K562 (cell line): ENCODE measurements around the gene GXYLT2. TPM values are rescaled to one million over a fixed set of nuclear protein-coding genes. Genes with fewer than 3 reads are reported as not detected.

Experiments
- ATAC-seq: fragments of 200-7000 bp; cut with Tn5 transposase; 3 replicates; pipeline ENCODE4 v1.9.1; 2020; ENCODE audit warnings: moderate library complexity
- BruUV-seq: library from RNA; stranded (reverse); fragments of 400-500 nt; replicated peaks from 2 replicates; lab custom pipeline; 2021; lab: Mats Ljungman, UMichigan
- CTCF ChIA-PET: fragments of 300-600 bp; formaldehyde crosslinking; extraction: SDS; loops from one replicate; lab custom pipeline; 2021; ENCODE audit warnings: low intra/inter-chr PET ratio; lab: Yijun Ruan, JAX
- POLR2A ChIA-PET: fragments of 300-600, 350-650 bp; sonication (Branson Sonifier 250); formaldehyde crosslinking; extraction: SDS; loops from one replicate; lab custom pipeline; 2021; ENCODE audit warnings: antibody characterized with exemption, inconsistent platforms; lab: Yijun Ruan, JAX
- DNase-seq, 4 experiments: peaks; one replicate each; pipeline versions ENCODE4 v3.0.0 to v3.0.0-alpha.2; 2011 to 2018; ENCODE audit warnings: low spot score in 3 of 4, mixed read lengths in 3 of 4; ENCODE audit errors: extremely low read depth in 1 of 4
- FAIRE-seq: peaks from 2 replicates; lab custom pipeline; 2011; peaks lifted over from hg19 to GRCh38; lab: Jason Lieb, UNC
- H2AFZ ChIP-seq: 2 replicates; pipeline ENCODE4 v1.6.0; 2011; ENCODE audit warnings: low read depth, low read length, control low read depth, inconsistent platforms
- H3K27ac ChIP-seq: fragments of 200-600 bp; 3 replicates; pipeline ENCODE4 v1.8.0; 2011; ENCODE audit warnings: low read depth, mild to moderate bottlenecking, control low read depth, inconsistent platforms, low read length, moderate library complexity, mixed read lengths; ENCODE audit errors: extremely low read depth
- H3K27me3 ChIP-seq, 2 experiments: fragments of 300-600 bp in 1 of 2; 2 replicates in 1 of 2; 3 replicates in 1 of 2; pipeline versions ENCODE4 v1.6.0 to v1.8.0; 2011; ENCODE audit warnings: inconsistent platforms in 2 of 2, low read length in 2 of 2, mild to moderate bottlenecking in 1 of 2, mixed read lengths in 1 of 2, moderate library complexity in 1 of 2; ENCODE audit not compliant: control insufficient read depth in 2 of 2, insufficient read depth in 2 of 2
- H3K36me3 ChIP-seq: fragments of 300-600 bp; 3 replicates; pipeline ENCODE4 v1.8.0; 2011; ENCODE audit warnings: mild to moderate bottlenecking, low read length, inconsistent platforms; ENCODE audit not compliant: control insufficient read depth, insufficient read depth
- H3K4me1 ChIP-seq, 2 experiments: fragments of 200-600 bp in 1 of 2; replicated peaks in 1 of 2; 2 replicates in 1 of 2; 3 replicates in 1 of 2; pipeline versions ENCODE4 v1.5.1 to v1.8.0; 2011; ENCODE audit warnings: inconsistent platforms in 2 of 2, low read length in 2 of 2, mild to moderate bottlenecking in 1 of 2, mixed read lengths in 1 of 2, moderate library complexity in 1 of 2; ENCODE audit not compliant: control insufficient read depth in 2 of 2, insufficient read depth in 2 of 2
- H3K4me2 ChIP-seq: 2 replicates; pipeline ENCODE4 v1.6.1; 2011; ENCODE audit warnings: low read length, control low read depth, inconsistent platforms, mixed read lengths; ENCODE audit not compliant: insufficient read depth
- H3K4me3 ChIP-seq: fragments of 200-600 bp; sonication (generic), shearing (Covaris generic); 2 replicates; pipeline ENCODE4 v1.5.1; 2016; ENCODE audit warnings: control low read depth, inconsistent platforms
- H3K79me2 ChIP-seq: fragments of 200-600 bp; 3 replicates; pipeline ENCODE4 v1.8.0; 2011; ENCODE audit warnings: low read length, inconsistent platforms; ENCODE audit not compliant: control insufficient read depth, insufficient read depth
- H3K9ac ChIP-seq, 2 experiments: 2 replicates each; pipeline versions ENCODE4 v1.6.0 to v1.6.1; 2011; ENCODE audit warnings: low read depth in 2 of 2, low read length in 2 of 2, control low read depth in 1 of 2, inconsistent platforms in 1 of 2, mild to moderate bottlenecking in 1 of 2, mixed read lengths in 1 of 2; ENCODE audit not compliant: insufficient read depth in 1 of 2
- H3K9me1 ChIP-seq: one replicate; pipeline ENCODE4 v1.6.0; 2011; ENCODE audit warnings: inconsistent platforms, mild to moderate bottlenecking, low read length, moderate library complexity; ENCODE audit not compliant: control insufficient read depth, insufficient read depth
- H3K9me3 ChIP-seq: replicated peaks from 2 replicates; pipeline ENCODE4 v1.5.1; 2011; ENCODE audit warnings: low read depth, low read length, inconsistent platforms; ENCODE audit not compliant: control insufficient read depth, insufficient read depth
- H4K20me1 ChIP-seq: replicated peaks from 2 replicates; pipeline ENCODE4 v1.6.1; 2011; ENCODE audit warnings: low read length, inconsistent platforms, mixed read lengths; ENCODE audit not compliant: control insufficient read depth, insufficient read depth
- ARNT ChIP-seq, 2 experiments: fragments of 450-650 bp; IDR thresholded peaks; 2 replicates each; pipeline ENCODE4 v1.6.1; 2016; ENCODE audit warnings: mild to moderate bottlenecking in 1 of 2
- CEBPG ChIP-seq, 3 experiments: fragments of 200-800 bp in 1 of 3; sonication (Bioruptor generic) in 1 of 3; sonication (generic) in 1 of 3; formaldehyde crosslinking in 1 of 3; IDR thresholded peaks in 2 of 3; conservative IDR thresholded peaks in 1 of 3; 2 replicates each; pipeline versions ENCODE4 v1.6.1 to v1.8.0; 2016 to 2022; ENCODE audit warnings: missing compliant biosample characterization in 2 of 3, missing genetic modification characterization in 2 of 3, mild to moderate bottlenecking in 1 of 3, missing genetic modification reagents in 1 of 3
- CTBP1 ChIP-seq: fragments of 450-650 bp; IDR thresholded peaks from 2 replicates; pipeline ENCODE4 v1.6.1; 2016; ENCODE audit warnings: borderline replicate concordance
- GABPB2 ChIP-seq: fragments of 250-450 bp; sonication (Bioruptor Pico); conservative IDR thresholded peaks from 2 replicates; pipeline ENCODE4 v1.5.1; 2021; ENCODE audit warnings: mild to moderate bottlenecking
- GTF2A2 ChIP-seq: IDR thresholded peaks from 2 replicates; pipeline ENCODE4 v1.6.1; 2016; ENCODE audit warnings: mild to moderate bottlenecking, missing genetic modification characterization, missing compliant biosample characterization
- HDAC1 ChIP-seq, 2 experiments: fragments of 450-650 bp; IDR thresholded peaks; 2 replicates each; pipeline ENCODE4 v1.6.1; 2016 to 2017; ENCODE audit warnings: inconsistent platforms in 1 of 2, mild to moderate bottlenecking in 1 of 2, moderate library complexity in 1 of 2
- NCOR1 ChIP-seq: fragments of 450-650 bp; IDR thresholded peaks from 2 replicates; pipeline ENCODE4 v1.6.1; 2016; ENCODE audit warnings: mild to moderate bottlenecking, moderate library complexity
- RAD21 ChIP-seq, 2 experiments: fragments of 250-450 bp in 1 of 2; fragments of 450-650 bp in 1 of 2; sonication (Bioruptor Pico) in 1 of 2; formaldehyde crosslinking in 1 of 2; IDR thresholded peaks in 1 of 2; conservative IDR thresholded peaks in 1 of 2; 2 replicates each; pipeline versions ENCODE4 v1.4.0 to v1.8.0; 2020 to 2022; ENCODE audit warnings: mild to moderate bottlenecking in 2 of 2, moderate library complexity in 1 of 2
- SMARCA4 ChIP-seq: fragments of 450-650 bp; IDR thresholded peaks from 2 replicates; pipeline ENCODE4 v1.6.1; 2016
- TEAD1 ChIP-seq, 2 experiments: fragments of 450-650 bp in 1 of 2; sonication (generic) in 1 of 2; formaldehyde crosslinking; IDR thresholded peaks; 2 replicates each; pipeline versions ENCODE4 v1.4.0 to v1.8.0; 2020 to 2022; ENCODE audit warnings: mild to moderate bottlenecking in 2 of 2, missing genetic modification reagents in 1 of 2
- TEAD4 ChIP-seq, 2 experiments: sonication (generic) in 1 of 2; formaldehyde crosslinking in 1 of 2; IDR thresholded peaks; 2 replicates each; pipeline versions ENCODE4 v1.6.1 to v1.8.0; 2012 to 2022; ENCODE audit warnings: borderline replicate concordance in 1 of 2, inconsistent platforms in 1 of 2, low read length in 1 of 2, mild to moderate bottlenecking in 1 of 2, missing genetic modification reagents in 1 of 2
- ZNF165 ChIP-seq: fragments of 250-450 bp; sonication (Bioruptor Pico); IDR thresholded peaks from 2 replicates; pipeline ENCODE4 v1.4.0; 2020; ENCODE audit warnings: borderline replicate concordance
- ZNF239 ChIP-seq: fragments of 250-450 bp; sonication (Bioruptor Pico); IDR thresholded peaks from 2 replicates; pipeline ENCODE4 v1.4.0; 2020; ENCODE audit warnings: mild to moderate bottlenecking
- WGBS: fragments of 100-300 bp; shearing (Covaris generic); methylation state at CpG from one replicate; pipeline ENCODE4 v1.1.6; 2016; ENCODE audit warnings: low coverage, mixed read lengths; ENCODE audit not compliant: insufficient coverage; ENCODE audit errors: missing lambda C conversion rate; 5-methylcytosine and 5-hydroxymethylcytosine counted together
- in situ Hi-C: fragments of 300-500 bp; cut with MboI; formaldehyde crosslinking; loops from 4 replicates; pipeline ENCODE4 v1.15.0; 2018; ENCODE audit warnings: inconsistent platforms, mixed read lengths
- intact Hi-C: fragments of 100-400 bp; cut with micrococcal nuclease; formaldehyde crosslinking; loops from 2 replicates; pipeline ENCODE4 v1.14.2; 2022
- polyA plus RNA-seq, 8 experiments: library from polyadenylated mRNA; depleted of rRNA in 4 of 8; stranded (reverse) in 5 of 8; unstranded in 3 of 8; fragments of >200 nt; fragmentation: Nextera tagmentation in 2 of 8; fragmentation: Illumina TruSeq in 1 of 8; extraction: Ambion mirVana in 2 of 8; extraction: Trizol in 1 of 8; gene quantifications; 2 replicates each; pipeline versions ENCODE4 v1.2.1 to v1.2.3, GENCODE V29; 2011 to 2014; ENCODE audit warnings: inconsistent platforms in 1 of 8, missing spikeins in 1 of 8
- total RNA-seq, 7 experiments: library from RNA; depleted of rRNA in 6 of 7; stranded (reverse); fragments of >200 nt in 6 of 7; fragmentation: Illumina TruSeq in 2 of 7; extraction: Trizol in 2 of 7; gene quantifications; 2 replicates each; pipeline versions ENCODE4 v1.2.1 to v1.2.3, GENCODE V29; 2011 to 2021; ENCODE audit warnings: low replicate concordance in 1 of 7
- TF ChIP-seq, protein P1 (sequence below): fragments of 250-450 bp; sonication (Bioruptor Pico); IDR thresholded peaks from 2 replicates; pipeline ENCODE4 v1.4.0; 2020; ENCODE audit warnings: mild to moderate bottlenecking, moderate library complexity
- TF ChIP-seq, protein P2 (sequence below): fragments of 450-650 bp; conservative IDR thresholded peaks from 2 replicates; pipeline ENCODE4 v1.6.1; 2016; ENCODE audit warnings: missing genetic modification characterization, low read depth, mild to moderate bottlenecking, control low read depth, missing compliant biosample characterization

Gene GXYLT2
- total and polyA plus RNA-seq, 9 of the 15 experiments (the other 6 are each of a cell fraction or from before 2014, with no cell fraction given), result 0.71 to 6.0 (median 3.3) TPM

DNA sequence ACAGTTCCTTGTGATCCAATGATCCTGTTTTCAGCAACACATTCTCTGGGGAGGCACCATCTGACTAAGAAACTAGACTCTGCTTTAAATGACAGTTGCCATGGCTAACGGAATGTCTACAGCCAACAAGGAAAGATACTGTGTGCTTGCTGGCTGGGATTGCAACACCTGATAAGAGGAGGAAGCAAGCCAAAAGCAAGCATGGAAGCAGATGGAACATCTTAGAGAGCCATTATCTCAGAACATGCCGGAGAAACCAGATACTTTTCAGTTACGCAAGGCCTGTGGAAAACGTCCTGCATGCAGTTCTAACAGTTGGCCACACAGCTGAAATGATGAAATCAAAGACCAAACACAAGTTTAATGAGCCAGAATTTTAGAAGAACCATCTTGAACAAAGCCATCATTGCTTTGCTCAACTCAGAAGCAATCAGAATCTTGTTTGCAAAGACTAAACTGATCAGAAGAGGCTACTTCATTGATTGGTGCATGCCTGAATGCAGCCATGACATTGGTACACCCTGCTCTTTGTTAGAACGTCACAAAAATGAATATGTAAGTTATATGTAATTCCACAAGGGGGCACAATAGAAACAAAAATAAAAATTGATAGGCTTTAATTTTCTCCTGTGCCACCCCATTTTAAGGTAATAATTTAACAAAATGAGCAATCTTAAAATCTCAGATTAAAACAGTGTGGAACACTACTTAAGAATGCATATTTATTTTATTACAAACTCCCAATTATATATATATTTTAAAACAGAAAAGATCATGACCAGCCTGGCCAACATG is 50.8 kb downstream of the GXYLT2 start:
- peak; percentile 96 for FAIRE-seq
- peaks cover 0 to 4% of the 10 kb centered on the region in 2 experiments; a peak in 2 of 5 replicates for H3K4me1 ChIP-seq
- H3K79me2 ChIP-seq, result no peaks in the 10 kb centered on the region
- POLR2A ChIA-PET, result interaction anchor here (0.7 kb wide), 1 partner anchor 756 kb away, joined by 3 read pairs; no protein-coding TSS in a partner anchor
- no peaks in the 10 kb centered on the region for H4K20me1 ChIP-seq
- CTCF ChIA-PET, result interaction anchor here (0.7 to 2.8 kb wide), 6 partner anchors 59 to 1248 kb away, joined by 3 to 21 read pairs (median 12); partner anchors contain the start of gene PPP4R2
- peak overlapping the region; percentile 61 for H3K4me2 ChIP-seq
- H3K27ac ChIP-seq, result peak overlapping the region; percentile 44; the same call in 2 of the 3 replicates
- ATAC-seq, result peak; percentile 96
- no peaks in the 10 kb centered on the region for H3K27me3 ChIP-seq
- in situ Hi-C loops (loop anchor here (10.0 kb wide), 1 partner anchor 136 kb away; no protein-coding TSS in a partner anchor), intact Hi-C loops (loop anchor here (1.0 to 5.0 kb wide), 5 partner anchors 51 to 148 kb away; partner anchors contain the start of gene GXYLT2)
- H3K4me3 ChIP-seq, result no peak overlapping the region
- 0 out of 4 replicates have a peak overlapping the region, but pooled peaks of 1 of the 2 experiments have one; percentile 2 for H3K9ac ChIP-seq
- H3K9me3 ChIP-seq, result no peaks in the 10 kb centered on the region
- no TSS peak for BruUV-seq
- peak; percentile 29 to 80 (median 58) for DNase-seq
- WGBS, result 1% methylated on average over 5 of the region's 5 CpGs
- H2AFZ ChIP-seq, result peak overlapping the region; percentile 86
- no peaks in the 10 kb centered on the region for H3K36me3 ChIP-seq
- no peaks in the 10 kb centered on the region for H3K9me1 ChIP-seq
- TF ChIP-seq ZNF239 (CRISPR knock-in tag) (no peak), TEAD1 (CRISPR knock-in tag; IDR thresholded peaks at IDR 0.05) (peak in 1 of 2 experiments; percentile 88; a peak in 1 of 4 replicates), SMARCA4 (peak; percentile 78), ARNT (IDR thresholded peaks at IDR 0.05) (peak; percentile 17 to 77; a peak in 3 of 4 replicates), NCOR1 (peak; percentile 69), TEAD4 (IDR thresholded peaks at IDR 0.05; ENCODE audit: low read length) (peak; percentile 89), TEAD4 (CRISPR knock-in tag; IDR thresholded peaks at IDR 0.05; ENCODE audit: borderline replicate concordance) (no peak), GTF2A2 (no peak), CTBP1 (peak; percentile 98), GABPB2 (CRISPR knock-in tag) (no peak), CEBPG (CRISPR knock-in tag; IDR thresholded peaks at IDR 0.05) (peak; percentile 95), CEBPG (tag; conservative IDR thresholded peaks at IDR 0.05 in 1 of 2, IDR thresholded peaks at IDR 0.05 in 1 of 2) (peak; percentile 98 to 99), ZNF165 (CRISPR knock-in tag) (no peak), RAD21 (CRISPR knock-in tag; conservative IDR thresholded peaks at IDR 0.05 in 1 of 2, IDR thresholded peaks at IDR 0.05 in 1 of 2) (peak; percentile 45 to 61), HDAC1 (IDR thresholded peaks at IDR 0.05) (peak in 1 of 2 experiments; percentile 71; a peak in 2 of 4 replicates)
- TF ChIP-seq, protein P1, sequence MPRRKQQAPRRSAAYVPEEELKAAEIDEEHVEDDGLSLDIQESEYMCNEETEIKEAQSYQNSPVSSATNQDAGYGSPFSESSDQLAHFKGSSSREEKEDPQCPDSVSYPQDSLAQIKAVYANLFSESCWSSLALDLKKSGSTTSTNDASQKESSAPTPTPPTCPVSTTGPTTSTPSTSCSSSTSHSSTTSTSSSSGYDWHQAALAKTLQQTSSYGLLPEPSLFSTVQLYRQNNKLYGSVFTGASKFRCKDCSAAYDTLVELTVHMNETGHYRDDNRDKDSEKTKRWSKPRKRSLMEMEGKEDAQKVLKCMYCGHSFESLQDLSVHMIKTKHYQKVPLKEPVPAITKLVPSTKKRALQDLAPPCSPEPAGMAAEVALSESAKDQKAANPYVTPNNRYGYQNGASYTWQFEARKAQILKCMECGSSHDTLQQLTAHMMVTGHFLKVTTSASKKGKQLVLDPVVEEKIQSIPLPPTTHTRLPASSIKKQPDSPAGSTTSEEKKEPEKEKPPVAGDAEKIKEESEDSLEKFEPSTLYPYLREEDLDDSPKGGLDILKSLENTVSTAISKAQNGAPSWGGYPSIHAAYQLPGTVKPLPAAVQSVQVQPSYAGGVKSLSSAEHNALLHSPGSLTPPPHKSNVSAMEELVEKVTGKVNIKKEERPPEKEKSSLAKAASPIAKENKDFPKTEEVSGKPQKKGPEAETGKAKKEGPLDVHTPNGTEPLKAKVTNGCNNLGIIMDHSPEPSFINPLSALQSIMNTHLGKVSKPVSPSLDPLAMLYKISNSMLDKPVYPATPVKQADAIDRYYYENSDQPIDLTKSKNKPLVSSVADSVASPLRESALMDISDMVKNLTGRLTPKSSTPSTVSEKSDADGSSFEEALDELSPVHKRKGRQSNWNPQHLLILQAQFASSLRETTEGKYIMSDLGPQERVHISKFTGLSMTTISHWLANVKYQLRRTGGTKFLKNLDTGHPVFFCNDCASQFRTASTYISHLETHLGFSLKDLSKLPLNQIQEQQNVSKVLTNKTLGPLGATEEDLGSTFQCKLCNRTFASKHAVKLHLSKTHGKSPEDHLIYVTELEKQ, result no peak
- TF ChIP-seq, protein P2, sequence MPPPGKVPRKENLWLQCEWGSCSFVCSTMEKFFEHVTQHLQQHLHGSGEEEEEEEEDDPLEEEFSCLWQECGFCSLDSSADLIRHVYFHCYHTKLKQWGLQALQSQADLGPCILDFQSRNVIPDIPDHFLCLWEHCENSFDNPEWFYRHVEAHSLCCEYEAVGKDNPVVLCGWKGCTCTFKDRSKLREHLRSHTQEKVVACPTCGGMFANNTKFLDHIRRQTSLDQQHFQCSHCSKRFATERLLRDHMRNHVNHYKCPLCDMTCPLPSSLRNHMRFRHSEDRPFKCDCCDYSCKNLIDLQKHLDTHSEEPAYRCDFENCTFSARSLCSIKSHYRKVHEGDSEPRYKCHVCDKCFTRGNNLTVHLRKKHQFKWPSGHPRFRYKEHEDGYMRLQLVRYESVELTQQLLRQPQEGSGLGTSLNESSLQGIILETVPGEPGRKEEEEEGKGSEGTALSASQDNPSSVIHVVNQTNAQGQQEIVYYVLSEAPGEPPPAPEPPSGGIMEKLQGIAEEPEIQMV, result no peak
